T-helper 2 cell treated with Interferon-gamma antibody and Interleukin-4, amounts not matched to agents 5 μg/mL and 100 μg/mL, for 36 hours (primary cell): ENCODE data around the gene PKN3.
A peak's percentile ranks its signal among the peaks of the same experiment; 100 is the strongest.

Experiments used
- DNase-seq: peaks from one replicate; pipeline ENCODE4 v3.0.0; 2021; ENCODE audit warnings: low spot score
- H3K27ac Mint-ChIP-seq: one replicate; pipeline ENCODE4 v1.8.0; 2021; ENCODE audit warnings: mild to moderate bottlenecking, mixed read lengths
- H3K27me3 Mint-ChIP-seq: one replicate; pipeline ENCODE4 v1.8.0; 2021; ENCODE audit warnings: low read depth, mixed read lengths
- H3K36me3 Mint-ChIP-seq: one replicate; pipeline ENCODE4 v1.8.0; 2021; ENCODE audit warnings: low read depth, mixed read lengths
- H3K4me1 Mint-ChIP-seq: one replicate; pipeline ENCODE4 v1.8.0; 2021; ENCODE audit warnings: low read depth, mixed read lengths
- H3K4me3 Mint-ChIP-seq: one replicate; pipeline ENCODE4 v1.8.0; 2022; ENCODE audit warnings: mild to moderate bottlenecking, moderate library complexity, mixed read lengths
- H3K9me3 Mint-ChIP-seq: one replicate; pipeline ENCODE4 v1.8.0; 2021; ENCODE audit warnings: mixed read lengths

Gene PKN3

GRCh38 chr9:128716581-128717254 lies 14.4 kb downstream of the PKN3 start:
- Mint-ChIP-seq H3K27me3 (no peaks in the 10 kb centered on the region), H3K9me3 (no peaks in the 10 kb centered on the region), H3K4me1 (no peaks in the 10 kb centered on the region), H3K36me3 (peaks cover 2% of the 10 kb centered on the region), H3K27ac (no peak overlapping the region), H3K4me3 (no peak overlapping the region)
- DNase-seq: no peak

GRCh38 chr9:128718047-128718446 lies 15.7 kb downstream of the PKN3 start:
- H3K4me1 Mint-ChIP-seq: peaks cover 8% of the 10 kb centered on the region
- H3K27me3 Mint-ChIP-seq: no peaks in the 10 kb centered on the region
- no peaks in the 10 kb centered on the region for H3K9me3 Mint-ChIP-seq
- H3K4me3 Mint-ChIP-seq: no peak overlapping the region
- H3K36me3 Mint-ChIP-seq: peaks cover 2% of the 10 kb centered on the region
- no peak for DNase-seq
- H3K27ac Mint-ChIP-seq: no peak overlapping the region

GRCh38 chr9:128718475-128718874 lies 16.2 kb downstream of the PKN3 start:
- no peak overlapping the region for H3K27ac Mint-ChIP-seq
- H3K9me3 Mint-ChIP-seq: no peaks in the 10 kb centered on the region
- no peak overlapping the region for H3K4me3 Mint-ChIP-seq
- H3K27me3 Mint-ChIP-seq: no peaks in the 10 kb centered on the region
- peaks cover 10% of the 10 kb centered on the region for H3K4me1 Mint-ChIP-seq
- no peak for DNase-seq
- peaks cover 2% of the 10 kb centered on the region for H3K36me3 Mint-ChIP-seq

- Mint-ChIP-seq H3K27me3 (no peaks in the 10 kb centered on the region), H3K27ac (no peak overlapping the region), H3K4me3 (no peak overlapping the region), H3K4me1 (peaks cover 18% of the 10 kb centered on the region), H3K9me3 (no peaks in the 10 kb centered on the region), H3K36me3 (peaks cover 2% of the 10 kb centered on the region)
- DNase-seq: no peak
Observed at GRCh38 chr9:128719919-128720605, 17.8 kb downstream of the PKN3 start.

GRCh38 chr9:128720841-128721486 lies 18.7 kb downstream of the PKN3 start:
- no peaks in the 10 kb centered on the region for H3K27me3 Mint-ChIP-seq
- H3K4me3 Mint-ChIP-seq: peak overlapping the region; percentile 46
- H3K4me1 Mint-ChIP-seq: peaks cover 24% of the 10 kb centered on the region
- no peaks in the 10 kb centered on the region for H3K9me3 Mint-ChIP-seq
- no peak for DNase-seq
- H3K36me3 Mint-ChIP-seq: peaks cover 2% of the 10 kb centered on the region
- no peak overlapping the region for H3K27ac Mint-ChIP-seq

- Mint-ChIP-seq H3K4me3 (peak overlapping the region; percentile 100), H3K4me1 (peaks cover 27% of the 10 kb centered on the region), H3K9me3 (no peaks in the 10 kb centered on the region), H3K27ac (no peak overlapping the region), H3K27me3 (no peaks in the 10 kb centered on the region), H3K36me3 (peaks cover 2% of the 10 kb centered on the region)
- DNase-seq: no peak
Observed at GRCh38 chr9:128721487-128722010, 19.2 kb downstream of the PKN3 start.

GRCh38 chr9:128722380-128723351 lies 20.4 kb downstream of the PKN3 start:
- H3K36me3 Mint-ChIP-seq: peaks cover 2% of the 10 kb centered on the region
- peak overlapping the region; percentile 98 for H3K27ac Mint-ChIP-seq
- H3K27me3 Mint-ChIP-seq: no peaks in the 10 kb centered on the region
- H3K4me3 Mint-ChIP-seq: peak overlapping the region; percentile 100
- H3K9me3 Mint-ChIP-seq: no peaks in the 10 kb centered on the region
- no peak for DNase-seq
- peaks cover 31% of the 10 kb centered on the region for H3K4me1 Mint-ChIP-seq

GRCh38 chr9:128723352-128723865 lies 21.1 kb downstream of the PKN3 start:
- no peaks in the 10 kb centered on the region for H3K27me3 Mint-ChIP-seq
- H3K4me3 Mint-ChIP-seq: peak overlapping the region; percentile 100
- no peaks in the 10 kb centered on the region for H3K9me3 Mint-ChIP-seq
- peak overlapping the region; percentile 98 for H3K27ac Mint-ChIP-seq
- no peak for DNase-seq
- H3K4me1 Mint-ChIP-seq: peaks cover 32% of the 10 kb centered on the region
- no peaks in the 10 kb centered on the region for H3K36me3 Mint-ChIP-seq

GRCh38 chr9:128723866-128724743 lies 21.8 kb downstream of the PKN3 start, which contains the start of gene ZDHHC12:
Gene ZDHHC12, minus strand, starts transcription at chr9:128724127. Its CDS starts 34 bp downstream, at chr9:128724093.
- H3K4me1 Mint-ChIP-seq: peaks cover 33% of the 10 kb centered on the region
- DNase-seq: peak; percentile 99
- H3K9me3 Mint-ChIP-seq: no peaks in the 10 kb centered on the region
- H3K27ac Mint-ChIP-seq: peak within 1 kb of the TSS; percentile 98
- H3K36me3 Mint-ChIP-seq: no peaks in the 10 kb centered on the region
- H3K4me3 Mint-ChIP-seq: peak within 1 kb of the TSS; percentile 100
- no peaks in the 10 kb centered on the region for H3K27me3 Mint-ChIP-seq

GRCh38 chr9:128724744-128725211 lies 22.5 kb downstream of the PKN3 start:
- Mint-ChIP-seq H3K4me1 (peaks cover 35% of the 10 kb centered on the region), H3K4me3 (peak overlapping the region; percentile 100), H3K27me3 (no peaks in the 10 kb centered on the region), H3K36me3 (no peaks in the 10 kb centered on the region), H3K27ac (peak overlapping the region; percentile 89), H3K9me3 (no peaks in the 10 kb centered on the region)
- peak; percentile 44 for DNase-seq

GRCh38 chr9:128727640-128728248 lies 25.4 kb downstream of the PKN3 start:
- DNase-seq: no peak
- Mint-ChIP-seq H3K27me3 (no peaks in the 10 kb centered on the region), H3K36me3 (no peaks in the 10 kb centered on the region), H3K4me3 (no peak overlapping the region), H3K9me3 (no peaks in the 10 kb centered on the region), H3K27ac (peak overlapping the region; percentile 19), H3K4me1 (peaks cover 30% of the 10 kb centered on the region)

GRCh38 chr9:128728298-128728697 lies 26.0 kb downstream of the PKN3 start:
- no peak overlapping the region for H3K4me3 Mint-ChIP-seq
- no peaks in the 10 kb centered on the region for H3K9me3 Mint-ChIP-seq
- H3K36me3 Mint-ChIP-seq: peaks cover 2% of the 10 kb centered on the region
- no peak overlapping the region for H3K27ac Mint-ChIP-seq
- peaks cover 26% of the 10 kb centered on the region for H3K4me1 Mint-ChIP-seq
- H3K27me3 Mint-ChIP-seq: no peaks in the 10 kb centered on the region
- DNase-seq: no peak
